ENCODE measurements around the gene ZNF24. TPM values are rescaled to one million over a fixed set of nuclear protein-coding genes. Genes with fewer than 3 reads are reported as not detected.
A peak's percentile ranks its signal among the peaks of the same experiment; 100 is the strongest.

The ZNF24 gene
- total RNA-seq, 1 donor from 2014 or later, result 35.5 TPM

DNA sequence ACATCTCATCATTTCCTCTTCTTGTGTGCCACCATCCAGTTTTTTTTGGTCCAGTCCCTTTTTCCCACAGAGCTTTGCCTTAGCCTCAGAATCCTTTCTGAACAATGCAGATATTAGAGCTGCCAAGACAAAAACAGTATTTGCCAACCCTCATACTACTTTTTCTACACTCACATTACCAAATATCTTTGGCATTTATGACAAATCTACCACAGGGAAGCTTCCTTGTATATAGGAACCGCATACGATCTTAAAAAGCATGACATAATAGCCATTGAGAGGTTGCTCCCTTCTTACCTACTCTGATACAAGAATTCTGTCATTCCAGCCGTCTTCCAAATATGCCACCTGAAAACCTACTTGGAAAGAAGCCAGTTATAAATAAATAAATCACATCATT is 9.4 kb downstream of the ZNF24 start:
- Mint-ChIP-seq H3K4me1 (ENCODE audit: low read depth) (no peaks in the 10 kb centered on the region), H3K9me3 (ENCODE audit: low read depth) (peaks cover 5% of the 10 kb centered on the region), H3K36me3 (ENCODE audit: low read depth) (peaks cover 58% of the 10 kb centered on the region), H3K4me3 (ENCODE audit: unreplicated experiment) (no peak overlapping the region), H3K27ac (ENCODE audit: unreplicated experiment) (no peak overlapping the region), H3K27me3 (ENCODE audit: low read depth) (no peaks in the 10 kb centered on the region)
- no peak for DNase-seq (ENCODE audit: low spot score)
- TF ChIP-seq, protein P1, sequence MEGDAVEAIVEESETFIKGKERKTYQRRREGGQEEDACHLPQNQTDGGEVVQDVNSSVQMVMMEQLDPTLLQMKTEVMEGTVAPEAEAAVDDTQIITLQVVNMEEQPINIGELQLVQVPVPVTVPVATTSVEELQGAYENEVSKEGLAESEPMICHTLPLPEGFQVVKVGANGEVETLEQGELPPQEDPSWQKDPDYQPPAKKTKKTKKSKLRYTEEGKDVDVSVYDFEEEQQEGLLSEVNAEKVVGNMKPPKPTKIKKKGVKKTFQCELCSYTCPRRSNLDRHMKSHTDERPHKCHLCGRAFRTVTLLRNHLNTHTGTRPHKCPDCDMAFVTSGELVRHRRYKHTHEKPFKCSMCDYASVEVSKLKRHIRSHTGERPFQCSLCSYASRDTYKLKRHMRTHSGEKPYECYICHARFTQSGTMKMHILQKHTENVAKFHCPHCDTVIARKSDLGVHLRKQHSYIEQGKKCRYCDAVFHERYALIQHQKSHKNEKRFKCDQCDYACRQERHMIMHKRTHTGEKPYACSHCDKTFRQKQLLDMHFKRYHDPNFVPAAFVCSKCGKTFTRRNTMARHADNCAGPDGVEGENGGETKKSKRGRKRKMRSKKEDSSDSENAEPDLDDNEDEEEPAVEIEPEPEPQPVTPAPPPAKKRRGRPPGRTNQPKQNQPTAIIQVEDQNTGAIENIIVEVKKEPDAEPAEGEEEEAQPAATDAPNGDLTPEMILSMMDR (IDR thresholded peaks at IDR 0.05), result no peak

DNA sequence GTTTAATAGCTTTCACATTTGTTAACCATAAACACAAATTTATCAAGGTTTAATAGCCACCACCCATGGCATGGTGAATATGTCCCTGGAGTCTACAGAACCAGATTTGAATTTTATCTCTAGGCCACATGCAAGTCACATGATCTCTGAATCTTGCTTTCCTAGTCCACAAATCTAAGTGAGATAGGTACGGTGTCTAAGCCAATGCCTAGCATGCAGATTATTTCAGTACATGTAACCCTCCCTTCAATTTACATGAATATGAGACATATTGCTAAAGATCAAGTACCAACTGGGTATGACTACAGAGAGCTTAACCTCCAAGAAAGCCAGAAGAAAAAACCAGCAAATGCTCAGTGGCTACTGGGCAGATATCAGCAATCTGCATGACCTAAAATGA is 10.0 kb downstream of the ZNF24 start:
- Mint-ChIP-seq H3K4me1 (ENCODE audit: low read depth) (no peaks in the 10 kb centered on the region), H3K27me3 (ENCODE audit: low read depth) (no peaks in the 10 kb centered on the region), H3K36me3 (ENCODE audit: low read depth) (peaks cover 52% of the 10 kb centered on the region), H3K4me3 (ENCODE audit: unreplicated experiment) (no peak overlapping the region), H3K9me3 (ENCODE audit: low read depth) (peaks cover 5% of the 10 kb centered on the region), H3K27ac (ENCODE audit: unreplicated experiment) (no peak overlapping the region)
- DNase-seq (ENCODE audit: low spot score), result no peak
- TF ChIP-seq, protein P1 (IDR thresholded peaks at IDR 0.05), result no peak

DNA sequence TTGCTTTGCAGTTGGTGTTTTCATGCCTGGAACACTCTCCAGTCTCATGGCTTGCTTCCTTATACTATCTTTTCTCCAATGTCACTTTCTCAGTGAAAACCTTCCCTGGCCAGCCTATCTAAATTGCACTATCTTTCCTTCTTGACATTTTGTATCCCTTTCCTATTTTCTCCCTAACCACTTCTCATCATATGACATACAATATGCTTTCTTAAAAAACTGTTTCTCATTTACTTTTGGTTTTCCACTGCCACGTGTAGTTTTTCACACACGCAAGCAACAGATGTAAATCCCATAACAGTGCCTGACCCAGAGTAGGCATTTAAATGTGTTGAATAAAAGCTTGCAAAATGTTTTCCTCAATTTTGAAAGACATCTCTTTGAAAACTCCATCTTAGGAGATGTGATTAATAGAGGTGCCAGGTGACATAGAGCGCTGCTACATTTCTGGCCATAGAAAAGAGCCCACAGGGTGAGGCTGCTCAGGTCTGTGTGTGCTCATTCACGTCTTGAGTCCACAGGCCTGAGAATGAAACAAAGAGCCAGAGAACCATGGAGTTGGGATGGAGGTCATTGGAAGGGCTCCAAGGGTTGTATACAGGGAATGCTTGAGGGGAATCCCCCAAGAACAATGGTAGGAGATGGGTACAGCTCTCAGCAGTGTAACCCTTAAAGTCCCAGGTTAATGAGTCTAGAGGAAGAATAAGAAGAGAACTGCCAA is 12.7 kb downstream of the ZNF24 start:
- peaks cover 17% of the 10 kb centered on the region for H3K9me3 Mint-ChIP-seq (ENCODE audit: low read depth)
- no peaks in the 10 kb centered on the region for H3K4me1 Mint-ChIP-seq (ENCODE audit: low read depth)
- TF ChIP-seq, protein P1 (IDR thresholded peaks at IDR 0.05), result no peak
- H3K27ac Mint-ChIP-seq (ENCODE audit: unreplicated experiment), result no peak overlapping the region
- no peaks in the 10 kb centered on the region for H3K27me3 Mint-ChIP-seq (ENCODE audit: low read depth)
- no peak overlapping the region for H3K4me3 Mint-ChIP-seq (ENCODE audit: unreplicated experiment)
- DNase-seq (ENCODE audit: low spot score), result no peak
- H3K36me3 Mint-ChIP-seq (ENCODE audit: low read depth), result peaks cover 37% of the 10 kb centered on the region

DNA sequence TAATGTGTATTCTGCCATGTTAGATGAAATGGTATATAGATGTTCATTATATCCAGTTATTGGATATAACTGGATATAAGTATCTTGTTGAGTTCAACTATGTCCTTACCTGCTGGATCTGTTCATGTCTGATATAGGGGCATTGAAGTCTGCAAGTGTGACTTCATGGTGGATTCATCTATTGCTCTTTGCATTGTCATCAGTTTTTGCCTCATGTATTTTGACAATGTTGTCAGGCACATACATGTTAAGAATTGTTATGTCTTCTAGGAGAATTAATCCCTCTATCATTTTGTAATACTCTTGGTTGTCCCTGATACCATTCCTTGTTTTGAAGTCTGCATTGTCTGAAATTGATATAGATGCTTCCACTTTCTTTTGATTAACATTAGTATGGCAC is 15.4 kb downstream of the ZNF24 start:
- Mint-ChIP-seq H3K4me1 (ENCODE audit: low read depth) (peaks cover 13% of the 10 kb centered on the region), H3K36me3 (ENCODE audit: low read depth) (peaks cover 19% of the 10 kb centered on the region), H3K27ac (ENCODE audit: unreplicated experiment) (no peak overlapping the region), H3K27me3 (ENCODE audit: low read depth) (no peaks in the 10 kb centered on the region), H3K9me3 (ENCODE audit: low read depth) (peaks cover 17% of the 10 kb centered on the region), H3K4me3 (ENCODE audit: unreplicated experiment) (no peak overlapping the region)
- TF ChIP-seq, protein P1 (IDR thresholded peaks at IDR 0.05), result no peak
- no peak for DNase-seq (ENCODE audit: low spot score)

DNA sequence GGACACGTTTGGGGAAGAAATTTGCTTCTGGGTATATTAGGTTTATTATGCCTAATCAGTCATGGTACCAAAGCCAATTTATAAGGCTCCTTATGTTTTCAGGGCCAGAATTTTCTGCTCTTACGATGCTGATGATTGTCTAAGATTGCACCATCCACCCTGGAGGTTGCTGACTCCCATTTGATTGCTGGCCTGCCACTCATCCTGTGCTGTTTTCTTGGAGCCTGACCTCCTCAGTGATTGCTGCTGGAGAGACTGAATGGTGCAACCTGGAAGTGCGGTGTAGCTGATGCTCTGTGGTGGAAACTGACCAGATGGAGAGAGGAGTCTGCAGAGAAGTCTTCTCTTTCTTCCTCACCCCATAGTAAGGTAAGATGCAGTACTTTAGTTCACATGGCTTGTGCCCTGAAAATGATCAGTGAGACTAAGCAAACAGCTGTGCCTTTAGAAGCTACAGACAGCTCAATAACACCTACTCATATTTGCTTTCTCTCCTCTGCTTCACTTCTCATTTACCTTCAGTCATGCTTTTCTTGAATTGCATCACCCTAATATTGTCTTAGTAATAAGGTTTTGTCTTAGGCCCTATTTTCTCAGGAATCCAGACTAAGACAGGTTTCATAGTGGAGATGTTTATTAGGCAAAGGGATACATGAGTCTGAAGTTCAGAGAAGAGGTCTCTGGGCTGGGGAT is 17.4 kb downstream of the ZNF24 start:
- H3K36me3 Mint-ChIP-seq (ENCODE audit: low read depth), result peaks cover 8% of the 10 kb centered on the region
- H3K4me3 Mint-ChIP-seq (ENCODE audit: unreplicated experiment), result no peak overlapping the region
- no peak for DNase-seq (ENCODE audit: low spot score)
- peak overlapping the region; percentile 58 for H3K27ac Mint-ChIP-seq (ENCODE audit: unreplicated experiment)
- peaks cover 17% of the 10 kb centered on the region for H3K9me3 Mint-ChIP-seq (ENCODE audit: low read depth)
- no peaks in the 10 kb centered on the region for H3K27me3 Mint-ChIP-seq (ENCODE audit: low read depth)
- TF ChIP-seq, protein P1 (IDR thresholded peaks at IDR 0.05), result no peak
- peaks cover 23% of the 10 kb centered on the region for H3K4me1 Mint-ChIP-seq (ENCODE audit: low read depth)

Measured in chondrocyte (in vitro differentiated cells).